NCI-H2081 (cell line): ENCODE measurements around the gene RBFOX1.

Experiments used
- DNase-seq, 2 experiments: peaks; one replicate each; lab custom pipeline; 2025; lab: John Stamatoyannopoulos, UW

Gene RBFOX1

DNA sequence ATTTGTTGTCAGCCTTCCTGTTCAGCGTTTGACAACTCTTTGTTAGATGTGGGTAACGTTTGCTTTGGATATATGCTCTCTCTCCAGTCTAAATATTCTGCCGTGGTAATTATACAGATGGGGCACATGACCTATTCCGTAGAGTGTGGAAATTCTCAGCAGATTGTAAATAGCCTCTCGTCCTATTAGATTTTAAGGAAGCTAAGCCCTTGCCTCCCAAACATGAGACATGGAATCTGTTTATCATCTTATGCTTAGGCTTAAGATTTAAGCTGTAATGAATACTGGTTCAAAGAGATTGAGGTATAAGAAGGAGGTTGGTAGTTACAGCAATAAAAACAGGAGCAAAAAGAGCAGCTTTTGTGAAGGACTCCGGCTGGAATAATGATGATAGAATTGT lies 87.4 kb downstream of the RBFOX1 start:
- peak; percentile 14 to 76 for DNase-seq

DNA sequence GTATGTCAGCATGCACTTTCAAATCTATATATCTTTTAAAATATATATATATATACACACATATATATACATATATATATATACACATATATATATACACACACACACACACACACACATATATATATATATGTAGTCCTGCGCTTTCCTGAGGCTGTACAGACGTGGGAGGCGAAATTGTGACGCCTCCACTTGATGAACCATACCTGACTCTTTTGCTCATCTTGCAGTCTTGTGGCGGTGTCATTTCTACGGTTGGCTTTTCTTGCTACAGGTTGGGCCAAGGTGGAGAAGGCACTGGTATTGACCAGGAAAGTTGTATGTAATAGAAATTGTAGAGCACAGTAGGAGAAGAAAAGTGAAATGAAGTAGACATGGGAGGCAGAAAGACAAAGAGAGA lies 88.2 kb downstream of the RBFOX1 start:
- no peak for DNase-seq

DNA sequence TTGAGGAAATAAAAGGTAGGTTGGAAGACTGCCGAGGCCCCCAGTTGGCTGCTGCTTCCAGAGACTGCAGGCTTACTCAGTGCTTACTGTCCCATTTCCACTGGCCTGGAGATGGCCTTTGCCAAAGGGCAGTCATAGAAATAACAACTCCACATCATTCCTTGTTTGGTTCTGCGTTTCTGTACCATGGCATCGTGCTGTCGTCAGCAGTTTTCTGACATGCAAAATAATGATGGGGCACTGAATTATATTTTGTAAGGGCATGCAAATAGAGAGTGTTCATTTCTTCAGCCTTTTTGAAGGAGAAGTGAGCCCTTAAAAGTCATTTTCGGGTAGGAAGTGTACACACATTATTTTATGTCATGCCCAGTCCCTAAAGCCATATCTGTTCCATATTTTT lies 88.9 kb downstream of the RBFOX1 start:
- peak in 1 of 2 experiments; percentile 22 for DNase-seq

DNA sequence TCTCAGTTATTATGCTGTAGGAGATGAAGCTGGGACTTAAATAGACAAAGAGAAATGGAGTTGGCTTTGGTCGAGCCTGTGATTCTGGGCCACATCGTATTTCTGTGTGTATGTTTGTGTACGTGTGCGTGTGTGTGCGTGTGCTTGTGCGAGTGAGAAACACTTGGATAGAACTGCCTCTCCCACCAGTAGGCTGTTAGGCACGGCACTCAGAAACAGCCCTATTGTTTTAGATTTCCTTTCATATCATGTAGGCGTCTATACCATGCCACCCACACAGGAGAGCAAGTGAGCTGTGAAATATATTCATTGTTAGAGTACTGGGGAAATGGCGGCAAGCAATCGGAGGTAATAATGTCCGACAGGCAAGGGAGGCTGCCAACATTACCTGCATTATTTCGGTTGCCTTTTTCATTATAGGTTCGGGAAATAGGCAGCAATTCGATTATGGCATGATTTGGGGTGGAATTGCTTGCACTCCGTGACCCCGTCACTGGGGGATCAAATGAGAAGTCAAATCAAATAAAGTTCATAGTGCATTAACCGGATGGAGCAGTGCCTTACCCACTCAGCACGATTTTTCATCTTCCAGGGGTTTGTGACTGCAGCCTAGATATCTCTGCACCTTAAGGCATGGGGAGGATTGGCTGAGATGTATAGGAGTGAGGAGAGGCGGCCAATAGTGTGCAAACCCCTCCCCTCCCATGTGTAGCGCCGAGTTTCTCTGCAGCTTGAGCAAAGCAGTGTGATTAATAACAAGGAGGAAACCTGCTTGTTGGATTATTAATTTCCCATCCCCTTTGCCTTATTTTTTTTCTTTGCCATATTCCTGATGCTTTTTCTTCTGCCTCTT lies 89.6 kb downstream of the RBFOX1 start:
- no peak for DNase-seq

DNA sequence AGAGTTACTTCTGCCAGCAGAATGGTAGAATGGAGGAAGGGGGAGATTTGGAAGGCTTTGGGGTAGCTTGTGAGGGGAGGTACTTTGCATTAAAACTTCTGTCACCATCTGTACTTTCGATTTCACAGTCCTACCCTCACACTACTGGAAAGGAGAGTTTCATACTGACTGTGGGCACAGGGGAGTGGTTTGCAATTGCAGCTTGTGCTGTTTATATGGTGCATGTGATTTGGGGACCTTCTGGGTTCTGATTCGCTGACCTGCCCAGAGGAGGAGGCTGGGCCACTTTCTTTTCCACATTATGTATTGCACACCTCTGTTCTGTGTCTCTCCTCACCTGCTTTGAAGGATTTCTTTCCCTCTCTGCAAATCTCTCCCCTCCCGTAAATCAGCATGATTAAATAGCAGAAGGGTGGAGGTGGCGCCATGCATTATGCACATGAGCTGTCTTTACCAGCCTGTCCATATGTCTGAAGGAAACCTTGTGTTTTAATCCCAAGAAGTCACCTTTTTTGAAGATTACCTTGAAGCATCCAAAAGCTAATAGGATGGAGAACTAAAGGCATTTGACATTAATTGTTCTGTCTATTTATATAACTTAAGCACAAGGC lies 90.9 kb downstream of the RBFOX1 start:
- no peak for DNase-seq

DNA sequence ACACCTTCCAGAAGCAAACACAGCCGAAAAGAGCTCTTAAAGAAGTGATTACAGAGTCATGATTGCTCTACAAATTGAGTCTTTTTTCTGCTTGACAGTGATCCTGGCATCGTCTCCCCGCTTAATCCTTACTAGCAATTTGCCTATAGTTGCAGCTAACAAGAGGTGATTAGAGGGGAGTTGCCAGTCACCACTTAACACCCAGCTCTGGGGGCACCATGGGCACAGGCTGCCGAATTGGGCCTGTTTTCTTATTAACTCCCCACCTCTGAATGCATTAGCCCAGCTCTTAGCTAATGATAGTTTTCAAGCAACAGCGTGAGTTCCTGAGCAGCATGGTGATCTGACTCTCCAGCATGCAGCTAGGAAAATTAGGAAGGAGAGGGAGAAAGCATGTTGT lies 93.5 kb downstream of the RBFOX1 start:
- peak in 1 of 2 experiments; percentile 19 for DNase-seq

DNA sequence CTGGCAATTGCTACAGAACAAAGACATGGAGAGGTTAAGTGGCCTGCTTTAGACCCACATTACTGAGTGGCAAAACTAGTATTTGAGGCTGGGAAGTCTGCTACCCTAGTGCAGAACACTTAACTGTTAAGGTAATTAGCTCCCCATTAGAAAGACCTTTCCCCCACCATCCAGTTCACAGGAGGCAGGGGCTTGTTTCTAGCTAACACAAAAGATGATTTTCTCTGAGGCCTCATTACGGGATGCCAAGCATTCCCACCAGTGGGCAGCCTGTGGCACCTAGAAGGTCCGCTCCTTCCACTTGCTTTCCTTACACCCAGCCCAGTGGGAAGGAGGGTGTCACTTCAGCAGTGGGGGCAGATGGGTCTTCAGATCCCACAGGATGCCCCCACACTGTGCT lies 99.1 kb downstream of the RBFOX1 start:
- DNase-seq, result no peak

DNA sequence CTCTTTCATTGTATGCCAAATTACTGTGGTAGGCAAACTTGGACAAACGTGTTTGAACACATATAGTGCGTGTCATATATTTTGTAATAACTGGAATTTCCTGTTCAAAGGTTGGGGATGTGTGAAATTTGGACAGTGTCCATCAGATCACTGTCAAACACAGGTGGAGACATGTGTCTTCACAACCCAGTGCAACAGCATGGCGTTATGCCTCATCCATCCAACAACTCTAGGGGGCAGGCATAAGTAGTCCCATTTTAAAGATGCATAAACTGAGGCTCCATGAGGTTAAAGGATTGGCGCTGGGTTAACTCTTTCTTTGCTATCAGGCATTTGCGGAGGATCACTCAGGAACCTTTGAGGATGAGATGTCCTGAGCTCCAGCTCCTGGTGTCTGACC lies 103.7 kb downstream of the RBFOX1 start:
- DNase-seq, result no peak

DNA sequence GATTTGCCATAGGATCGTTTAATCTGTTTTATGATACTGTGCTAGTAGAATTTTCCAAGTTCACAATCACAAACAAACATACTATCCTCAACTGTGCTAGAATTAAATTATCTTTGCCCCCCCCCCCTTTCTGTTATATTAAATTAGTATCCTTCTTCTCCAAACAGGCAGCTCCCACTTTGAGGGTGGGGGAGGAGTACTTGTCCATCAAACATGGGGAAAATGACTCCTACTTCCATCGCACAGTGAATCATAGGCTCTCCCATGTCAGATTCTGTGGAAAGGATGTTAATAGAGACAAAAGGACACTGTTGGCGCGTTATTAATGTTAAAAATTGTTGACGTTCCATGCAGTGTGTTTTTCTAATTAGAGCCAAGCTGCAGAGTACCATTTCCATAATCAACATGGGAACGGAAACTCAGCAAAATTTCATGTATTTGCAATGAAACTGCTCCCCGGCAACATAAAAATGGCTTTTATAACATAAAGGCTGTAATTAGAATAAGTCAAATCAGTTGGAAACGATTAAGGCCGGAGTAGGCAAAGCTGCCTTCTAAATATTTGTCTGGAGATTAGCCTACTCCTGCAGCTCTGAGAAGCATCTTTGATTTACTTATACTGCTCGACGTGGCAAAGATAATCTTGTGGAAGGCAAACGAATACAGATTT lies 104.6 kb downstream of the RBFOX1 start:
- peak in 1 of 2 experiments; percentile 29 for DNase-seq

DNA sequence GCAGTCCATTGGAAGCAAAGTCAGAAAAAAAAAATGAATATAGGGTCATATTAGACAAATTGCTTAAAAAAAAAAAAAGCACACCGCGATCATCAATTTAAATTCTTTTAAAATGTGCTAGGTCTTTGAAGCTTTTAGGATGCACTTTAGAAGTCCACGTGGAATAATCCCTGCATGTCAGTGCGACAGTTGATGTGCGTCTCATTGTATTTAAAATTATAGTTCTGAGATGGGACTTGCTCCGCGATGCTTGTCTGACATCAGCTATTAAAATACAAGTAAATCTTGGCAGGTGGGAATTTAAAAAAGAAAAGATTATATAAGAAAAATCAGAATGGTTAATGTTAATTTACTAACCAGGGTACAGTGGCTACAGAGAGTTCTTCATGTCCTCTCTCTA lies 105.2 kb downstream of the RBFOX1 start:
- no peak for DNase-seq

DNA sequence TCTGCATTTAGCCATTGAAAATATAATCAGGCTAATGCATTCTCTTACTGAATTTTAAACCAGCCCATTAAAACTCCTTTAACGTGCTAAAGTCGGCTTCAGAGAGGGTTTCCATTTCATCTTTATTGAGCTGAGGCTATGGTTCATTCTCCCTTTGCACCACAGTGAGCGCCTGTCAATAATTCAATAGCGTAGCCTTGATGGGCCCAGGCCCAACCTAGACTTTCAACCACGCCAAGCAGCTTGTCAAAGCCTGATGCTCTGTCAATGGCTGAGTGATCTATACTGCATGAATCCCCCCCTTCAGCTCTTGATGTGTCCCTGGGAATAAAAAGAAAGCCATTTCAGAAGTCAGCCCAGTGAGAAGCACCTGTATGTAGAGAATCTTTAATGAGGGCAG lies 106.0 kb downstream of the RBFOX1 start:
- DNase-seq, result no peak

DNA sequence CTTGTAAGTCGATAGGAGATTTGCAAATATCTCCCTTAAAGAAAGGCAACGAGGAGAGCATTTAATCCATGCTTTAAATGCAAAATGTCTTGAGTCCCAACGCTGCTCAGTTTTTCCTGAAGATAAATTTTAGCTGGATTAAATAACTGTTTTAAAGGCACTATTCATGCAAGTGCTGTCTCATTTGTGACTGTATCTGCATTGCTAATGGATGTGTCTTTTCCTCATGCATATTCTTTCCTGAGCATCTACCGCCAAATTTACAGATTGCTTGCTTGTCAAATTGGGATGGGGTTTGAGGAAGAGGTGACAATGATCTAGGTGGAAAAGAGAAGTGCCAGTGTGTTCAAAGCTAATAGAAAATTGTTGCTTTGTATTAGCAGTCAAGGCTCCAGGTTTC lies 106.9 kb downstream of the RBFOX1 start:
- no peak for DNase-seq

DNA sequence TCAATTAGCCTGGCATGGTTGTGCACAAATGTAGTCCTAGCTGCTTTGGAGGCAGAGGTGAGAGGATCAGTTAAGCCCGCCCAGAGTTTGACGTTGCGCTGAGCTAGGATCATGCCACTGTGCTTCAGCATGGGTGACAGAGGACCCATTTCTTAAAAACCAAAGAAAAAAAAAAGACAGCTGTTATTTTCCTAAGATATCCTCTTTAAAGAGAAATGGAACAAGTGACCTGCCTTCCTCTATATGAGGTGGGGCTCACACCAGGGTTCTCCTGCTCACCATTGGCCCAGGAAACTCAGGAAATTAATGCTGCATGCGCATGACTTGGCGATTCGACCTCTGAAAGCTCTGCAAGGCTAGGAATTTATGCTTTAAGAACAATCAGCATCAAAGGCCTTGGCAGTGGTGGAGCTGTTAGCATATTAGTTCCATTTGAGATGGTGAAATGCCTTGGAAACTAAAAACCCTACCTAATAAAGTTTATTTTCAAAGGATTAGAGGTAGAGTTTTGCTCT lies 108.3 kb downstream of the RBFOX1 start:
- DNase-seq, result no peak

DNA sequence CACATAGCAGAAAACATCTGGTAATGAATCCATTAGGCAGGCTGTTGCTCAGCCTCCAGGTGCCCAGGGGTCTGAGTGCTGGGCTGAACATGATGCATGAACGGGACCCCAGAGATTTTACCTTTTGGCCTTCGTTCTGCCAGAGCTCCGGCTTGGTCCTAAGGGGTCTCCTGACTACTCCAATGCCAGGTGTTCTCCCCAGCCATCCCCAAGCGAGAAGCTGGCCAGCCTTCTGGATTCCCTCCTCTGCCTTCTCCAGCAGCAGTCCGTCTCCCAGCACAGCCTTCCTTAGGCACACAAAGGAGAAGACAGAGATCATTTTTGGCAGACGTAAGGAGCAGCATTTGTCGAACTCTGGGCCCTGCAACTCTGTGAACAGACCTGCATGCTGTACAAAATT lies 109.4 kb downstream of the RBFOX1 start:
- DNase-seq, result no peak

DNA sequence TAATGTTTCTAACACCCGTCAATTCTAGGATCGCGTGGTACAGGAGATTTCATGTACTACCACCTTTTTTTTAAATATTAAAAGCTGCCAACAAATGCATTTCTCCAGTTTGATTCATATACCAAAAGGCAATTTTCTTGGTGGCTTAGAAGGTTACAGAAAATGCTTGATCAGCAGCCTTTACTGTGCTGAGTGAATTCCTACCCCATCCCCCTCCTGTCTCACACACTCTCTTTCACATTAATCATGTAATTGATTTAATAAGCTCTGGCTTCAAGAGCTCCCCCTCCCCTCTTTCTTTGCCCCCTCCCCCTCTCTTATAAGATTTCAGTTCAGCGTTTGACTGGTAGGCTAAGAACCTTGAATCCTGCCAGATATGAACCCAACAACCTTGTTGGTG lies 110.5 kb downstream of the RBFOX1 start:
- no peak for DNase-seq

DNA sequence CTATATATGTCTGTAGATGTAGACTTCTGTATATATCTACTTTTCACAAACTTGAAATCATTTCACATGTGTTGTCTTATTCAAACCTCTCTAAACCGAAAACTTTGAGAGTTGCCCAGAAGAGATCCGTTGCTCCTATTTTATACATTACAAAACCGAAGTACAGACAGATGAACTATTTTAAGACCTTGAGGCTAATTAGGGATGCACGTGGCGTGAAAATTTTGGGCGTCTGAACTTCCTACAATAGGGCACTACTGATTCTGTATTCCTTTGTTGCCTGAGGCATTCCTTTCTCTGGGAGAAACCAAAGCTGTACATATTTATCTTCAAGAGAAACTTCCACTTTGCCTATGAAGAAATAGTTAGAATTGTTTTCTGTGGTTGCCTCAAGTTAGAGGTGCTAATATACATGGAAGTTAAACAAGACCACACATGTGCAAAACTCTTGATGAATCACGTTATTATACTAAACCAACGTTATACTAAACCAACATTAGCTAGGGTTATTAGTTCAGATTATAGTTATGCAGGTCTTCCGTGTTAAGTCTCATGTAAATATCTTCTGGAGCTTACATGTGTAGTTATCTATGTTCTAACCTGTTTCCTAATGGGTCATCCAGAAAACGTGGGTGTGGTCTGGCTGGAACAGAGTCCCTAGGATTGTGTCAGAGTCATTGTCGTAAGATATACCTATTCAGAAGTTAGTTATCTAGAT lies 111.2 kb downstream of the RBFOX1 start:
- no peak for DNase-seq

DNA sequence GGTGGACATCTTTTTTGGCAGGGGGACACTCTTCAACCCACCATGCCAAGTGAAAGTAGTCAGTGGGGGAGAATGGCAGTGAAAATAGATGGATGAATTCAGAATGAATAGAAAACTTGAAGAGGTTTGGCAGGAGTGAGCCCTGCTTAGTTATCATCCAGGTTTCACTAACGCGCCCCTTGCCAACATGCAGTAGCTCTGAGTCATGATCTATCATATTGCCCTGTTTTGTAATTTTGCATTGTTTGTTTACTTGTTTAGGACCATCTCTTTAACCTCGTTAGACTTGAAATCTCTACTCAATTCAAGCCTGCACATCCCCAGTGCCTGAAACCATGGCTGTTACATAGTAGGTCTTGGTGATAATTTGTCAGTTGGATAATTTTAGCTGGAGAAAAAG lies 116.7 kb downstream of the RBFOX1 start:
- DNase-seq, result no peak

DNA sequence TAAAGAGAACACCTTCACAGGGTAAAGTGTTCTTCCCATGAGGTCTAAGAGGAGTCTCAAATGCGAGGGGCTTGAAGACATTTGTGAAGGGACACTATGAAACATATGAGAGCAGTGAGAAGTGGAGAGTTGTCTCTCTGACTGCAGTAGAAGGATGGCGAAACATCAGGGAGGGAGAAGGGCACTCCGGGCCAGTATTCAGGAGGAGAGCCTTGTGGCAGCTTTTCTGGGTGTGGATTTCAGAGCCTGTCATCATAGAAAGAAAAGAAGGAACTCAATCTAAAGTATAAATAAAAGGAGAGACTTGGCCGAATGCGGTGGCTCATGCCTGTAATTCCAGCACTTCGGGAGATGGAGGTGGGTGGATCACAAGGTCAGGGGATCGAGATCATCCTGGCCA lies 117.2 kb downstream of the RBFOX1 start:
- DNase-seq, result no peak

DNA sequence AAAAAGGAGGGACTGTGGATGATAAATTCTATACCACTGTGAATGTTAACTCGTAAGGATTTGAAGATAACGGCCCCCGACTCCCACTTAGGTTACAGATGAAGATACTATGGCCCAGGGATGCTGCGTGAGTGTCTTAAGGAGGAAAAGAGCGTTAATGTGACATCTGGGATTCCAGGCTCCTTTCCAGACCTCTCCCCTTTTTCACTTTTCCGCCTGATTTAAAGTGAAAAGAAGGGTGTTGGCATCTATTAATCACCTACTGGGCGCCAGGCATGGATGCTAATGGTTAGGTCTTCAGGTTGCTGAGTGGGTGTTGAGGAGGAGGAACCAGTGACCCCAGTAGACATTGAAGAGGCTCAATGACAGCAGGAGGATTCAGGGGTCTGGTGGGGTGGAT lies 117.8 kb downstream of the RBFOX1 start:
- DNase-seq, result no peak

DNA sequence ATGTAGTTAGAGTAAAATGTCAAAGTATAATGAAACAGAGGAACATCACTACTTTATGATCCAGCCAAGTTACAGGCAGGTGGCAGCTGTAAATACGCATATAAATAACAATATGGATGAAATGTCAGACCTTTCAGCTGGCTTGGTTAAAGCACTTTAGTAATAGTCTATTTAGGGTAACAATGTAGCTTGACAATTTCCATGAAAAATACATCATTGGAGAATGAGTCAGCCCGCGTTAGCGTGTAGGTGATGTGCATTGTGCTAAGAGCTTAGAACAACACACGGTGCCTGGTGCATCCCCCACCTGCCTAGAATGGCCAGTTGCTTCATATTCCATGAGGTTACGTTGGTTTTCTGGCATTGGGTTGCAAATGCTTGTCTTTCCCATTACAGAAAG lies 119.4 kb downstream of the RBFOX1 start:
- peak in 1 of 2 experiments; percentile 25 for DNase-seq

DNA sequence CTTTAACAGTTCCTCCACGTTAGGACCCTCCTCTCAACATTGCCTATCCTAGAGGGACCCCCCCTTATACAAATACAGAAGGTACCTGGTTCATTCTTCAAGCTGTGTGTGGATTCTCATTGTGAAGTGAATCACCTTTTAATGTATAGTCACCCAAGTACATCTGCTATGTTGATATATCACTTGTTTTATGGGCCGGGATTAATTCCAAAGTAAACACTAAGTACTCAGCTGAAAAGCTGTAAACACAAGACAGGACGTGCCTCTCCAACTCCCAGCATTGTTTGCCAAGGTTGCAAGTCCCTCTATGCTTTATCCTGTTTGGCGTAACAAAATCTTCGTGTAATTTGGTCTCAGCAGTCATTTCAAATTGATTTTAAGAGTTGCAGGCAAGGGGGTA lies 123.6 kb downstream of the RBFOX1 start:
- peak; percentile 50 to 86 for DNase-seq

DNA sequence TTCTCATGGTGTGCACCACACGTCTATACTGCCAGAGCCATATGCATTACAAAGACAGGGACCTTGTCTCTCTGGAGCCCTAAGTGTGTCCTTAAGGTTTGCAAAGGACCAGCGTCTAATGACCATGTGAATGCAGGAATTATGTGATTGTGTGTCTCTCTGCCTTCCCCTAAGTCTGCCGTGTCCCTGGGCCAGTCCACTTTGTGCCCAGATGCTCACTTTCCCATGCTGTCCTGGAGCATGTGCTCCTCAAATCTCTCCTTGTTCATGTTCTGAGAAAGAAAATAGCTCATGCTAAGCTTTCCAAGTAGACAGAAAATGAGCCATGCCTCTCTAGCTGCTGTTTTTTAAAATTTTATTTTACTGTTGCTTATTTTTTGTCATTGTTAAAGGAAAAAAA lies 125.5 kb downstream of the RBFOX1 start:
- no peak for DNase-seq
